Activated T-cell treated with anti-CD3 and anti-CD28 coated beads, Interleukin-2, amount 50 U/mL, for 1 hour (primary cell): ENCODE results near the gene AGO3.

Experiments used
- DNase-seq: peaks from one replicate; pipeline ENCODE4 v3.0.0-alpha.2; 2020

AGO3 gene

DNA sequence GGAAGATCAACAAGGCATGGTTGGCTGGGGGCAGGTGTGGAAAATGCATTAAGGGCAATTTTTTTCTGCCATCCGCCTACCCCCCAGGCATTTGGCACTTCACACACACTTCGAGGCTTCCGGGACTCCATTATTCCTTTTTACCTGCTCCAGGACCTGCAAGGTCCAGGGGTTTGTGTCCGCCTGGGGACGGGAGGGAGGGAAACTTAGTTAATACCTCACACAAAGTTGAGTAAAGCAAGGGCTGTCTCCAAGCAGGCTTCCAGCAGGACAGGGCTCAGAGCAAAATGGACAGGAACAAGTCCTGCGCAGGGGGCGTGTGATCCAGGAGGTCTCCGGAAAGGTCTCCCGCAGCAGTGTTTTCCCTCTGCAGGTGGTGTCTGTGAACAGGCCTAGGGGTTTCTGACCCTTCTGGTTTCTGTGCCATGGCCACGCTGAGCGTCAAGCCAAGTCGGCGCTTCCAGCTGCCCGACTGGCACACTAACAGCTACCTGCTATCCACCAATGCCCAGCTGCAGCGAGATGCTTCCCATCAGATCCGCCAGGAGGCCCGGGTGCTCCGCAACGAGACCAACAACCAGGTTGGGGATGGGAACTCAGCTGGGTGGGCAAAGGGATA is 153.7 kb downstream of the AGO3 start:
- DNase-seq, result no peak

DNA sequence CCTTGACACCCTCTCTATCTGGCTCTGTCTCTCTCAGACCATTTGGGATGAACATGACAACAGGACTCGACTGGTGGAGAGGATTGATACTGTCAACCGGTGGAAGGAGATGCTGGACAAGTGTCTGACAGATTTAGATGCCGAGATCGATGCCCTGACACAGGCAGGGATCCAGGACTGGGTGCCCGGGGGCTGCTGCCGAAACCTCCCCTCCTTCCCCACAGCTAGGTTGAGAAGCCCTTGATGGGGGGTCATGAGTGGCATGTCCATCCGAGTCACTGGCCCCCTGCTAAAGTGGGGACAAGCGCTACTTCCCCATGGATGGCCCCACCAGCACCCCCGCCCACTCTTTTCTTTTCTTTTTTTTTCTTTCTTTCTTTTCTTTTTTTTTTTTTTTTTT is 154.2 kb downstream of the AGO3 start:
- DNase-seq, result no peak

DNA sequence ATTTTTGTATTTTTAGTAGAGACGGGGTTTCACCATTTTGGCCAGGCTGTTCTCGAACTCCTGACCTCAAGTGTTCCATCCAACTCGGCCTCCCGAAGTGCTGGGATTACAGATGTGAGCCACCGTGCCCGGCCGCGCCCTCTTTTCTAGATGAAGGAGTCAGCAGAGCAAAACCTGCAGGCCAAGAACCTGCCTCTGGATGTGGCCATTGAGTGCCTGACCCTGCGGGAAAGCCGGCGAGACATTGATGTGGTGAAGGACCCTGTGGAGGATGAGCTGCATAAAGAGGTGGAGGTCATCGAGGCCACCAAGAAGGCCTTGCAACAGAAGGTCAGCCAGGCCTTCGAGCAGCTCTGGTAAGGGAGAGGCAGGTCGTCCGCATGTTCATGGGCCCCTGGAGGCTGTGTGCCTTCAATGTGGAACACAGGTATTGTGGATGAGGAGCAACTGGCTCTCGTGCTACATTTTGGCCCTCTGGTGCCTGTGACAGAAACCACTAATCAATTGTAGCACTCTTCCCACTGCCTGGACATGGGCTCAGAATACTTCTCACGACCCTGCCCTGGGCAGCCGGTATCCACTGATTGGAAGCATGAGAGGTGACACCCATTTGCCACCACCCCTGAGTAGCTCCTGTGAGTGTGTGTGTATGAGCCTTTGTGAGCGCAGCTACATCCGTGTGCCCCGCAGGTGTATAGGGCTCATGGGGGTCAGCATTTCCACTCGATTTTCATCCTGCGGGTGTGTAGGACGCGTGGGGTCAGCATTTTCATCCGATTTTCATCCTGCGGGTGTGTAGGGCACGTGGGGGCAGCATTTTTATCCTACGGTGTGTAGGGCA is 155.0 kb downstream of the AGO3 start:
- DNase-seq, result no peak

DNA sequence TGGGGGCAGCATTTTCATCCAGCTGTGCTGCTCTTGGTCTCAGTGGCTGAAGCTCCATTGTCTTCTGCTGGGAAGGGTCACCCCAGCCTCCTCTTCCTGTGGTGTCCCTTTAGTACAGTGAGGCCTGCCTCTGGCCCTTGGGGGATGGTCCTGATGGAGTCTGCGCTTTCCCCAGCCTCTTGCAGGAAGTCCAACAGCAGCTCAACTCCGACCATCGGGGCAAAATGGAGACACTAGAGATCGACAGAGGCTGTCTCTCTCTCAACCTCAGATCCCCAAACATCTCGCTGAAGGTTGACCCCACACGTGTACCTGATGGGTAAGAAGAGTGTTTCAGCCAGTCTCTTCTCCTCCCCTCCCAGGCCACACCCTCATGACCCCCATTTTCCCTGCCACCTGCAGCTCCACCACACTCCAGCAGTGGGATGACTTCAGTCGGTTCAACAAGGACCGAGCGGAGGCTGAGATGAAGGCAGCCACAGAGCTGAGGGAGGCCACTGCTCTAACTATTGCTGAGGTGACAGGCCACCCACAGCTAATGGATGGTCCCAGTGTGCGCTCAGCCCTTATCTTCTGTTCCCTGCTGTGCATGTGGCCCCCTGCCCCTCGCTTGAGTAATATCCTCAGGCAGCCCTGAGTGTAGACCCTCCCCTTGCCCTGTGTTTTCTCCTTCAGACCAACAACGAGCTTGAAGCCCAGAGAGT is 155.8 kb downstream of the AGO3 start:
- DNase-seq, result no peak

DNA sequence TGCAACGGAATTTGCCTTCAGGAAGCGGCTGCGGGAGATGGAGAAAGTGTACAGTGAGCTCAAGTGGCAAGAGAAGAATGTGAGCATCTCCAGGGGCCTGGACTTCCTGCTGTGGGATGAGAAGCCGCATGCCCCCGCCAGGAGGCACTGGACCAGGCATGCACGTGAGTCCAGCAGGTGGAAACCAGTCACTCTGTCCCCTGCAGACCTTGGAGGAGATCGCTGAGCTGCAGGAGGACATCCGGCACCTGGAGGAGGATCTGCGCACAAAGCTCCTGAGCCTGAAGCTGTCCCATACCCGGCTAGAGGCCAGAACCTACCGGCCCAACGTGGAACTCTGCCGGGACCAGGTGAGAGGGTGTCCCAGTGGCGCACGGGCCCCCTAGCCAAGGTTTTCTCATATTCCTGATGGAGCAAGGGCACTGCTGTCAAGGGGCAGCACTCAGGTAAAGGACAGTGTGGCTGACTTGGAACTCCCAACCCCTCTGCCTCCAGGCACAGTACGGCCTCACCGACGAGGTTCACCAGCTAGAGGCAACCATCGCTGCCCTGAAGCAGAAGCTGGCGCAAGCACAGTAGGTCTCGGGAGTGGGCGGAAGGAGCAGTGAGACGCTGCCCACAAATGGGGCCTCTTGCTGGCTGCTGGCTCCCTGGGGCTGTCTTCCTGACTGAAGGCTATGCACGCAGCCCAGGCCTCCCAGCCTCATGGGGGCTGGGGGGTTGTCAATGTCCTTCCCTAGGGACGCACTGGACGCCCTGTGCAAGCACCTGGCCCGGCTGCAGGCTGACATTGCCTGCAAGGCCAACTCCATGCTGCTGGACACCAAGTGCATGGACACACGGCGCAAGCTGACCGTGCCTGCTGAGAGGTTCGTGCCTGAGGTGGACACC is 156.6 kb downstream of the AGO3 start:
- no peak for DNase-seq

DNA sequence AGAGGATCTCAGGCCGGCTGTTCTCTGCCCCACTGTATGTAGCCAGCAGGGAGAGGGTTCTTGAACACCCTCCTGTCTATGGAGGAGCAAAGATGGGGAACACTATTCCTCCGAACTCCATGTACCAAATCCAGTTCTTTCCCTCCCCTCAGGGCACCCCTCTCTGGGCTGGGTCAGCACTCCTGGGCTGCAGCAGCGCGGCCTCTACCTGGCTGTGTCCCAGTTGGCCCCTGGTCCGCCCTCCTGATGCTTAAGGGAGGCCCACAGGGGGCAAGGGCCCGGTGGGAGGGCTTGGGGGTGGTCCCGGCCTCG is 157.3 kb downstream of the AGO3 start:
- no peak for DNase-seq

DNA sequence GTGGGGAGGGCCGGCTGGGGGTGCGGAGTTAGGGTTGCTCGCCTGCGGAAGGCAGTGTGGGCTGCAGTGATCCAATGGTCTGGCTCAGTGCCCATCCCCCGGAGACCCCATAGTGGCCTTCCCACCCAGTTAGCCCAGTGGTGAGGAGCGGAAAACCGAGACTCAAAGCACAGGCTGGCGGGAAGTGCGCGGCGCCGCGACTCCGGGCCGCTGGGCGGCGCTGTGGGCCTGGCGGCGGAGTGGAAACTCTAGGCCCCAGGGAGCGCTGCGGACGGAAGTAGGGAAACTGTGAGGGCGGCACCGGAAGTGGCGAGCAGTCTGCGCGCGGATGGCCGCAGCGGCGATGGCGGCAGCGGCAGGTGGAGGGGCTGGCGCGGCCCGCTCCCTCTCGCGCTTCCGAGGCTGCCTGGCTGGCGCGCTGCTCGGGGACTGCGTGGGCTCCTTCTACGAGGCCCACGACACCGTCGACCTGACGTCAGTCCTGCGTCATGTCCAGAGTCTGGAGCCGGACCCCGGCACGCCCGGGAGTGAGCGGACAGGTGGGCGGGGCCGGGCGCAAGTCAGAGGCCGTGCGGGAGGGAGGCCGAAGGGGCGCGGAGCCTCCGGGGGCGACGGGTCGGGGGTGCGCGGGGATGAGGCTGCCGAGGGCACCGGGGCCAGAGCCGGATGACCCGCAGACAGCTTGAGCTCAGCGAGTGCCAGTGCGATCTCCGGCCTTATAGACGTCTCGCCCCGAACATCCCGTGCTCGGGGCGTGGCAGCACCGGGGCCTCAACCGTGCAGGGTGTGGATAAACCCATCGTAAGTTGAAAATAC is 157.9 kb downstream of the AGO3 start, which contains the start of gene ADPRS:
Gene ADPRS (plus strand): TSS at position 316 of the 816 bp plus-strand sequence. CDS start 13 bp downstream, at position 329.
- DNase-seq, result peak; percentile 93

DNA sequence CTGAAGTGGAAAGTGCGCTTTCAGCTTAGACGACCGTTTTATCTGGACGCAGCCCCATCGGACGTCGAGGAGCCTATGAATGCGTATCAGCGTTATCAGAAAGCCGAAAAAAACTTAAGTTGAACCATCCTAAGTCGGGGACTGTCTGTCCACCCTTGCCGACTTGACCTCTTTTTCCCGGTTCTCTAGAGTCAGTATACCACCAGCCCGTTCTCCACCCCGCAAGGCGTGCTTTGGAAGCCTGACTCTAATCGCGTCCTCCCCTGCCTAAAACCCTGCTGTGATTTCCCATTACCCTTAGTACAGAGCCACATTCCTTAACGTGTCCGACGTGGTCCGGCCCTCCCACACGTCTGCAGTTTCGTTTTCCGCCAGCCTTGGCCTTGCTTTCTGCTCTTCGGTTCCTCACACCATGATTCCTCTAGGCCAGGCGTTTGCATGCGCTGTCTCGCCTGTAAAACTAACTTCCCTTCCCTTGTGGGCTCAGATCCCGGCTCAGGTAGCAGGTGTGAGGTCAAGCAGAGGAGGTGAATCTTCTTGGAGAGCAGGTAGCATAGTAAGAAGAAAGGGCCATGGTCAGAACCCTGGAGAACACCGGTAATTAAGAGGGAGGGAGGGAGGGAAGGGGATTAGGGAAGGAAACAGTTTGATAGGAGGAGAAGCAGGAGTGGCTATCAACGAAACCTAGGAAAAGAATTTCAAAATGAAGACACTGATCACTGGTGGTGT is 158.7 kb downstream of the AGO3 start:
- DNase-seq, result peak; percentile 16

DNA sequence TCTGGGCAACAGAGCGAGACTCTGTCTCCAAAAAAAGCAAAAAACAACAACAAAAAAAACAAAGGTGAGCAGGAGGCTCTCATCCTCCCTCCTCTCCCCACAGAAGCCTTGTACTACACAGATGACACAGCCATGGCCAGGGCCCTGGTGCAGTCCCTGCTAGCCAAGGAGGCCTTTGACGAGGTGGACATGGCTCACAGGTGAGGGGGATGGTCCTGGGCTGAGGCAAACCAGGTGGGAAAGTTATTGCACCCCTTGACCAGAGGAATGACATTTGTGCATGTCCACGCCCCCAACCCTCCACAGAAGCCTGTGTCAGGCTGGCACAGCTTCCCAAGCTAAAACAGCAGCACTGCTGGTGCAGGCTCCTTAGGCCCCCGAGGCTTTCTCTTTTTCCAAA is 160.2 kb downstream of the AGO3 start:
- peak; percentile 16 for DNase-seq

DNA sequence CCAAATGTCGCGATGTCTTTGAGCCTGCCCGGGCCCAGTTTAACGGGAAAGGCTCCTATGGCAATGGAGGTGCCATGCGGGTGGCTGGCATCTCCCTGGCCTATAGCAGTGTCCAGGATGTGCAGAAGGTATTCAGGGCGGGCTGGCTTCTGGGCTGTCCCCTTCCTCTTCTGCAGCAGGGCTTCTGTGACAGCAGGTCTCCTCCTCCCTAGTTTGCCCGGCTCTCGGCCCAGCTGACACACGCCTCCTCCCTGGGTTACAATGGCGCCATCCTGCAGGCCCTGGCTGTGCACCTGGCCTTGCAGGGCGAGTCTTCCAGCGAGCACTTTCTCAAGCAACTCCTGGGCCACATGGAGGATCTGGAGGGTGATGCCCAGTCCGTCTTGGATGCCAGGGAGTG is 160.8 kb downstream of the AGO3 start:
- peak; percentile 16 for DNase-seq

DNA sequence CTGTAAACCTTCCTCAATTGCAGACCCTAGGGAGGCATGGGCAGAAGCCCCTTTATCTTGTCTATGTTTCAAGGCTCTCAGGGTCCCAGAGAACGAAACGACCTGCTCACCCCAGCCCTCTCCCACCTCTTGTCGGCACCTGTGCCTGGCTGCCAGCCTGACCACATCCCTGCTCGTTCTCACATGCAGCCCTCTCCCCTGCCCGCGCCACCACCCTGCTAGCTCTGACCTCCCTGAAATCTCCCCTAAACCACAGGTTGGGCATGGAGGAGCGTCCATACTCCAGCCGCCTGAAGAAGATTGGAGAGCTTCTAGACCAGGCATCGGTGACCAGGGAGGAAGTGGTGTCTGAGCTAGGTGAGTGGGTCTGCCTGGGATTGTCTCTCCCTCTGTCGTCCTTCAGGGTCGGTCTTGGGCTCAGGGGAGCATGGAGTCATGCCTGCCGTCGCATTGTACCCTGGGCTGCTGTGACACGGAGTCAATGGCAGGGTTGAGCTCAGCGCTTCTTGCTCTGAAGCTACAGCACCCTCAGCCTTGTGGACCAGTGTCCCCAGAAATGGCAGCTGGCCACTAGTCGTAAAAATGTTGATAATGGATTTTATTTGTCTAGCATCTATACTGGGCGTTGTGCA is 161.4 kb downstream of the AGO3 start:
- DNase-seq, result peak; percentile 12

DNA sequence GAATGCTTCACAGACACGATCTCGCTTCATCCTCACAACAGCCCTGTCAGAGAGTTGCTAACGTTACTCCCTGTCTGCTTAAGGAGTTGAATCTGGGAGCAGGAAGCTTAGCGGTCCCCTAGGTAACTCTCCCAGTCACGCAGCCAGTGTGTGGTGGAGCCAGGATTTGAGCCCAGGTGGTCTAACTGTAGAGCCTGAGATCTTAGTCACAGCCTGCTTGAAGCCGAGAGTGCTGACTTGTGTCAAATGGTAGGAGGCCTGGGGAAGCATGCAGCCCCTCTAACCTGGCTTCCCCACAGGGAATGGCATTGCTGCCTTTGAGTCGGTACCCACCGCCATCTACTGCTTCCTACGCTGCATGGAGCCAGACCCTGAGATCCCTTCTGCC is 161.9 kb downstream of the AGO3 start:
- peak; percentile 4 for DNase-seq

DNA sequence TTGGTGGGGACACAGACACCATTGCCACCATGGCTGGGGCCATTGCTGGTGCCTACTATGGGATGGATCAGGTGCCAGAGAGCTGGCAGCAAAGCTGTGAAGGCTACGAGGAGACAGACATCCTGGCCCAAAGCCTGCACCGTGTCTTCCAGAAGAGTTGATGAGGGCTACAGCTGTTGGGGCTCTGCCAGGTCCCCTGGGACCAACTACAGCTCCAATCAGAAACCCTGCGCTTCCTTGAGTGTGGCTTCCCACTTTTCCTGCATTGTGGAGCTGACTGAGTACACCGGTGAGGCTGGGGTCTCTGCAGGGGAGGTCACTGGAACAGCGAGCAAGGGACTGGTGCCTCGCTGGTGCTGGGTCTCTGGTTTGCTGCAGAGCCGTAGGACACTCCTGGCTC is 162.3 kb downstream of the AGO3 start:
- DNase-seq, result peak; percentile 14

DNA sequence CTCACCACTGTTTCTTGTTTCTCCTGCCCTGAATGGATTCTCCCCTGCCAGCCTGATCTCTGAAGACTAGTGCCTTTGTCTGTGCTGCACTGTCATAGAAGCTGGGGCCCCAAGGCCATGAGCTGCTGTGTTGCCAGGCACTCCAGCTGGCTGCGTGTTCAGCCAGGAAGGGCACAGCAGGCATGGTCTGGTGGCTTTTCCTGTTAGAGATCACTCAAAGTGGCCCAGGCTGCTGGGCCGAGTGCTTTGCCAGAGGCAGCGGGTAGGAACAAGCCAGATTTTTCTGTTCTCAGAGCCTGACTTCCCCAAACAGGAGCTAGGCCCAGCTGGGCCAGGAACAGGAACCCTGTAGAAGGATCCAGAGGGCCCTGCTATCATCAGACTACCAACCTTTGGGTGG is 163.0 kb downstream of the AGO3 start:
- peak; percentile 15 for DNase-seq

DNA sequence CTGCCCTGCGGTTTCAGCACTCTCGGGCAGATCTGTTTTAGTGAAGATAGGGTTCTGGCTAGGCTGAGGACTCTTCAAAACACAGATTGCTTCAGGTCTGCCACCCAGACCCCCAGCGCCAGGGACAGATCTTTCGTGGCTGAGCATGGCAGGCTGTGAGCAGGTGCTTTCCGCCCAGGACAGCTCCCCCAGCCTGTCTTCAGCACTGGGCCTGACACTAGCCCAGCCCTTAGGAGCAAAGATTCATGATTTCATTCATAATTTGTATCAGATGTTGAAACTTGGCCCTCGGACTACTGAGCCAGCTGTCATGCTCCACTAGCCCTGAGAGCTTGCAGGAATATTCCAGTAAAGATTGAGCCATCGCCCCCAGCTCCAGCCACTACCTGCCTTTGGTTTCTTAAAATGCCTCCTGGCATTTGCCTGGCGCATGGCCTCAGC is 163.7 kb downstream of the AGO3 start:
- DNase-seq, result peak; percentile 8

DNA sequence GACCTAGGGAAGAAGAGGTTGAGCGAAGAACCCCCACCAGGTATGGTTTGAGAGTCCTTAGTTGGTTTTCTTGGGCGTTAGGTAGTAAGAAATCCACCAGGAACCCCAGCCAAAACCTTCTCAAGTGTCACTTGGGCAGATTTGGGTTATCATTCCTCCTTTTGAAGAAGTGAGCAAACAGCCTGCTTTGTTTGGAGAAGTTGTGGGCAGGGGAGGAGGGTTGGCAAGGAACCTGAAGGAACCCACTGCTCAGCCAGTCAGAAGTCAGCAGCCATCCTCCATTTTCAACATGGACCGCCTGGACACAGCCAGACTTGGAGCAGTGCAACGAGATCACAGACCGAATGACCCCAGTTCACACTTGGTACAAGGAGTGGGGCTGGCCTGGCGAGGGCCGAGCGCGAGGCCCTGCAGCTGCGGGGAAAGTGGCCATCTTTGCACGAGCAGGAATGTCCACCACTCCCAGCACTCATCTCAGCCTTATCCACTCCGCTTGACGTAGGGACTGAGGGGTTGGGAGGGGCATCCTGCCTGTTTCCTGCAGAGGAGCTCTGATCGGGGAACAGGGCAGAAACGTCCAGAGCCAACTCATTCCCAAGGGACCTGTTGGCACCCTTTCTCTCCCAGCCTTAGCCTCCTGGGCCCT is 165.0 kb downstream of the AGO3 start:
- DNase-seq, result no peak

DNA sequence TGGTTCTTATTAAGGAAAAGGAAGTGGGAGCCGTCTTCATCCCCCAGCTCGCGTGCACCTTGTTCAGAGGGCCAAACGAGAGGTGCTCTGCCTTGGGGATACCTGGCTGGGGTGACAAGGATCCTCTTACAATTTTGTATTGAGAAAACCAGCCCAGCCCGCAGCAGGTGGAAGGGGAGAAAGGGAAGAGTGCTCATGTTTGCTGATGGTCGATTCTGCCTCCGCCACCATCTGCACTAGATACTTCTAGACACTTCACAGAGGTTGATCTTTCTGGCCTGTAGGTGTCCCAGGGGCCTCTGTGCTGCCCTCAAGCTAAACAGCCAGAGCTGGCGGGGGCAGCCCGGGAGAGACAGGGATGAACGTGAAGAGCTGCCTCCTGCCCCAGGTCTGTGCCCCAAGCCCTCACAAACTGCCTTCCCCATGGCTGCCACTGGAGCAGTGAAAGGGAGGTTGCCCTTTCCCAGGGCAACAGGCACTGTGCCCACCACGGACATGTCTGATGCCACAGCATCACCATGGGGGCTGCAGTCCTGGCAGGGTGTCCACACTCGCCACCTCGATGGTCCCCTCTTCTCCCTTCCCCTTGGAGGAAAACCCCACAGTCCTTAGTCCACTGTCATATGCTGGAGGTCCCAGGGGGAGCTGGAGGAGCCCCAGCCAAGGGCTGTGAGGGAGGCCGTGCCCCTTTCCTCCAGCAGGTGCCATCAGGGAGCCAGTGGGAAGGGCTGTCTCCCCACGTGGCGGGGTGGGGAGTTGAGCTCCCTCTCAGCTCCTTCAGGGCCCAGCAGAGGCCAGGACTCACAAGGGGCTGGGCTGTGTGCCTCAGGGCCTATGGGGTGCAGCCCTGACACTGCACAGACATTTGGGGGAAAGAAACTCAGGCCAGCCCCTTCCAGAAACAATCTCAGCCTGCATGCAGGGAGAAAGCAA is 165.9 kb downstream of the AGO3 start:
- DNase-seq, result no peak

DNA sequence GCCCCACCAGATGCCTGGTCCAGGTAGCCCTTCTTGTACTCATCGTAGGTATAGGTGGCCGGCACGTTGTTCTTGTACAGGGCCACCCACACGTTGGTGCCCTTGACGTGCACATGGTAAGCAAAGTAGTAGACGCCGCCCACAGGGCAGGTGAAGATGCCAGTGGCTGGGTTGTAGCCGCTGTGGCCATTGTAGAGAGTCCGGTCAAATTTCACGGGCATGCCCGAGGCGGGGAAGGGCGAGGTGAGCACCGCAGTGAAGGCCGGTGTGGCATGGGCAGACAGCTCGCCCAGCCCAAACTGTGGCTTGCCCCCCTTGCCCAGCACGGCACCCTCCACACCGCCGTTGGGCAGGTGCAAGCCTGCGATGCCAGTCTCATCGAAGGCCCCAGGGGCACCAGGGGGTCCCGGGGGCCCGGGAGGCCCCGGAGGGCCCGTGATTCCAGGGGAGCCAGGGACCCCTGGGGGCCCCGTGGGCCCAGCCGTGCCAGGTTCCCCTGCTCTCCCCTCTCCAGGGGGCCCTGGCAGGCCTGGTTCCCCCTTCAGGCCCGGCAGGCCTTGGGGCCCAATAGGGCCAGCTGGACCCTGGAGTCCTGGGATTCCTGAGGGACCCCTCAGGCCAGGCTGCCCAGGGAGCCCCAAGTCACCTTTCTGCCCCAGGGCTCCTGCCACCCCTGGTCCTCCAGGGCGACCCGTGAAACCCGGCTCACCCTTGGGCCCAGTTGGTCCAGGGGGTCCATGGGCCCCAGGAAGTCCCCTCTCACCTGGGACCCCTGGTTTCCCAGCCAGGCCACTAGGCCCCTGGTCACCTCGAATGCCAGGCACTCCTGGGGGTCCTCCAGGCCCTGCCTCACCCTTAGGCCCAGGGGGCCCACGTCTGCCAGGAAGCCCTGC is 167.0 kb downstream of the AGO3 start:
- no peak for DNase-seq
